SK-N-SH (cell line): Measurements from ENCODE around the gene MRPL36. TPM values are rescaled to one million over a fixed set of nuclear protein-coding genes. Genes with fewer than 3 reads are reported as not detected.

ENCODE experiments used
- CTCF ChIA-PET: fragments of 300-600, 350-600 bp; formaldehyde crosslinking; extraction: SDS; loops from one replicate; lab custom pipeline; 2021; lab: Yijun Ruan, JAX
- POLR2A ChIA-PET: fragments of 350-600 bp; sonication (Branson Sonifier 250); formaldehyde crosslinking; extraction: SDS; loops from one replicate; lab custom pipeline; 2020; ENCODE audit warnings: antibody characterized with exemption, inconsistent platforms; lab: Yijun Ruan, JAX
- DNase-seq: peaks from one replicate; pipeline ENCODE4 v3.0.0; 2012
- H2AFZ ChIP-seq: fragments of 200-600 bp; sonication (generic); 2 replicates; pipeline ENCODE4 v1.8.1; 2016; ENCODE audit warnings: antibody characterized with exemption, mild to moderate bottlenecking, low read depth
- H3F3A ChIP-seq: fragments of 200-600 bp; sonication (generic); replicated peaks from 2 replicates; pipeline ENCODE3; 2016; ENCODE audit warnings: antibody characterized with exemption, mild to moderate bottlenecking; ENCODE audit not compliant: insufficient read depth
- H3K27ac ChIP-seq, 2 experiments: fragments of 200-500 bp in 1 of 2; fragments of 200-600 bp in 1 of 2; sonication (Bioruptor generic) in 1 of 2; sonication (generic), shearing (Covaris generic) in 1 of 2; 2 replicates each; pipeline versions ENCODE4 v1.5.1 to v1.6.1; 2014 to 2016; ENCODE audit warnings: low read depth in 2 of 2, inconsistent platforms in 1 of 2, low read length in 1 of 2, mild to moderate bottlenecking in 1 of 2, mixed read lengths in 1 of 2
- H3K27me3 ChIP-seq: fragments of 200-600 bp; sonication (generic), shearing (Covaris generic); 2 replicates; pipeline ENCODE4 v1.6.1; 2016; ENCODE audit warnings: mixed run types; ENCODE audit not compliant: insufficient read depth
- H3K36me3 ChIP-seq, 2 experiments: fragments of 200-500 bp in 1 of 2; fragments of 200-600 bp in 1 of 2; sonication (Bioruptor generic) in 1 of 2; sonication (generic) in 1 of 2; replicated peaks in 1 of 2; 2 replicates each; pipeline versions ENCODE3 to v1.5.1; 2014 to 2016; ENCODE audit warnings: low read length in 1 of 2, mild to moderate bottlenecking in 1 of 2; ENCODE audit not compliant: insufficient read depth in 2 of 2, control insufficient read depth in 1 of 2
- H3K4me1 ChIP-seq, 2 experiments: fragments of 200-500 bp in 1 of 2; fragments of 200-600 bp in 1 of 2; sonication (Bioruptor generic) in 1 of 2; sonication (generic), shearing (Covaris generic) in 1 of 2; 2 replicates each; pipeline versions ENCODE4 v1.5.1 to v1.6.1; 2014 to 2016; ENCODE audit warnings: low read depth in 1 of 2, low read length in 1 of 2, mixed run types in 1 of 2; ENCODE audit not compliant: insufficient read depth in 2 of 2, control insufficient read depth in 1 of 2
- H3K4me2 ChIP-seq: fragments of 200-600 bp; sonication (generic), shearing (Covaris generic); 2 replicates; pipeline ENCODE4 v1.6.1; 2017; ENCODE audit warnings: mixed run types
- H3K4me3 ChIP-seq, 2 experiments: fragments of 200-500 bp in 1 of 2; fragments of 200-600 bp in 1 of 2; sonication (Bioruptor generic) in 1 of 2; sonication (generic), shearing (Covaris generic) in 1 of 2; 2 replicates each; pipeline versions ENCODE4 v1.5.1 to v1.8.1; 2014 to 2016; ENCODE audit warnings: low read depth in 2 of 2, inconsistent platforms in 1 of 2, low read length in 1 of 2, mild to moderate bottlenecking in 1 of 2, mixed read lengths in 1 of 2, moderate library complexity in 1 of 2
- H3K79me2 ChIP-seq: fragments of 200-600 bp; sonication (generic); 2 replicates; pipeline ENCODE4 v1.8.1; 2017; ENCODE audit warnings: mild to moderate bottlenecking; ENCODE audit not compliant: insufficient read depth
- H3K9ac ChIP-seq: fragments of 200-600 bp; sonication (generic); 2 replicates; pipeline ENCODE4 v1.6.1; 2017; ENCODE audit warnings: mixed run types
- H3K9me2 ChIP-seq: fragments of 200-600 bp; sonication (generic); 2 replicates; pipeline ENCODE4 v1.6.1; 2017; ENCODE audit warnings: mixed run types
- H3K9me3 ChIP-seq: fragments of 200-600 bp; sonication (generic); 2 replicates; pipeline ENCODE4 v1.6.1; 2017; ENCODE audit warnings: mixed run types, mild to moderate bottlenecking, moderate library complexity
- H4K20me1 ChIP-seq: fragments of 200-600 bp; sonication (generic); 2 replicates; pipeline ENCODE4 v1.6.1; 2017; ENCODE audit warnings: mild to moderate bottlenecking, mixed run types; ENCODE audit not compliant: insufficient read depth
- CHD2 ChIP-seq: fragments of 150-350 bp; IDR thresholded peaks from 2 replicates; pipeline ENCODE4 v1.6.1; 2018; ENCODE audit warnings: low read length; ENCODE audit not compliant: partially characterized antibody
- ELF1 ChIP-seq: IDR thresholded peaks from 2 replicates; pipeline ENCODE4 v1.4.0; 2012
- EZH2phosphoT487 ChIP-seq: fragments of 200-600 bp; sonication (generic); IDR thresholded peaks from 2 replicates; pipeline ENCODE4 v1.6.1; 2017; ENCODE audit warnings: low read depth, mixed run types, mild to moderate bottlenecking, antibody characterized with exemption, moderate library complexity, borderline replicate concordance
- FOSL2 ChIP-seq: IDR thresholded peaks from 2 replicates; pipeline ENCODE4 v1.4.0; 2012; ENCODE audit warnings: low read depth, mild to moderate bottlenecking, moderate library complexity, borderline replicate concordance
- FOXJ3 ChIP-seq: sonication (generic); formaldehyde crosslinking; IDR thresholded peaks from 2 replicates; pipeline ENCODE4 v1.5.1; 2020; ENCODE audit warnings: mild to moderate bottlenecking, missing genetic modification reagents
- GABPA ChIP-seq: IDR thresholded peaks from 2 replicates; pipeline ENCODE4 v1.4.0; 2012; ENCODE audit warnings: low read depth, mild to moderate bottlenecking
- JUND ChIP-seq: IDR thresholded peaks from 2 replicates; pipeline ENCODE4 v1.4.0; 2012
- NFIC ChIP-seq: IDR thresholded peaks from 2 replicates; pipeline ENCODE4 v1.4.0; 2012; ENCODE audit warnings: borderline replicate concordance
- RAD21 ChIP-seq: IDR thresholded peaks from 2 replicates; pipeline ENCODE4 v1.6.1; 2012; ENCODE audit warnings: mild to moderate bottlenecking, low read length
- RCOR1 ChIP-seq: fragments of 150-350 bp; IDR thresholded peaks from 2 replicates; pipeline ENCODE4 v1.6.1; 2017; ENCODE audit warnings: antibody characterized with exemption, low read length
- REST ChIP-seq: IDR thresholded peaks from 2 replicates; pipeline ENCODE4 v1.6.1; 2012; ENCODE audit warnings: mild to moderate bottlenecking, low read depth, low read length, moderate library complexity
- SIN3A ChIP-seq: IDR thresholded peaks from 2 replicates; pipeline ENCODE4 v1.6.1; 2012; ENCODE audit warnings: low read depth, mild to moderate bottlenecking, low read length, moderate library complexity, borderline replicate concordance
- SMC3 ChIP-seq: IDR thresholded peaks from 2 replicates; pipeline ENCODE4 v1.6.1; 2012; ENCODE audit warnings: low read depth, low read length, improper control_type of control experiment
- TCF12 ChIP-seq: IDR thresholded peaks from 2 replicates; pipeline ENCODE4 v1.4.0; 2012
- USF2 ChIP-seq: fragments of 150-350 bp; IDR thresholded peaks from 2 replicates; pipeline ENCODE4 v1.6.1; 2017; ENCODE audit warnings: antibody characterized with exemption, low read length, low read depth, borderline replicate concordance
- WGBS: methylation state at CpG from one replicate; pipeline ENCODE4 v1.1.6; 2017; ENCODE audit warnings: low lambda C conversion rate; 5-methylcytosine and 5-hydroxymethylcytosine counted together
- polyA plus RNA-seq, 3 experiments: library from polyadenylated mRNA; depleted of rRNA; stranded (reverse); fragments of >200 nt; gene quantifications; 2 replicates each; pipeline ENCODE4 v1.2.3, GENCODE V29; 2012

MRPL36 gene
- polyA plus RNA-seq, 1 of the 3 experiments (the other 2 are of a cell fraction) = 78.4 TPM

GRCh38 chr5:1830571-1831228, 31.1 kb upstream of the MRPL36 start:
- no peak overlapping the region for H3K9ac ChIP-seq
- H3K4me3 ChIP-seq = no peak overlapping the region
- H3K4me2 ChIP-seq = no peak overlapping the region
- H3K4me1 ChIP-seq = no peaks in the 10 kb centered on the region
- H3K27ac ChIP-seq = no peak overlapping the region
- 71% methylated on average over 17 of the region's 17 CpGs for WGBS
- H2AFZ ChIP-seq = no peak overlapping the region
- peaks cover 41% of the 10 kb centered on the region for H3K27me3 ChIP-seq
- no peaks in the 10 kb centered on the region for H3K79me2 ChIP-seq
- H3K9me2 ChIP-seq = no peaks in the 10 kb centered on the region
- H3K36me3 ChIP-seq = no peaks in the 10 kb centered on the region
- no peaks in the 10 kb centered on the region for H3F3A ChIP-seq
- no peaks in the 10 kb centered on the region for H4K20me1 ChIP-seq
- TF ChIP-seq CHD2 = no peak
- TF ChIP-seq FOXJ3 (CRISPR knock-in tag) = no peak
- no peak for TF ChIP-seq REST
- no peak for TF ChIP-seq JUND
- TF ChIP-seq GABPA = no peak
- no peak for TF ChIP-seq FOSL2
- TF ChIP-seq USF2 = no peak
- no peak for TF ChIP-seq EZH2phosphoT487
- TF ChIP-seq RAD21 = no peak
- no peak for TF ChIP-seq ELF1
- TF ChIP-seq SIN3A = no peak
- no peak for TF ChIP-seq NFIC
- no peak for TF ChIP-seq RCOR1
- TF ChIP-seq SMC3 = no peak
- TF ChIP-seq TCF12 = no peak
- ChIA-PET CTCF (no interaction called here), POLR2A (no interaction called here)
- no peak for DNase-seq
- no peaks in the 10 kb centered on the region for H3K9me3 ChIP-seq
